GM19324 (cell line): Measurements from ENCODE around the gene RGMA.

Experiments
- ATAC-seq: cut with Tn5 transposase; IDR thresholded peaks from one replicate; pipeline ENCODE4 v1.9.1; 2021; ENCODE audit warnings: mild to moderate bottlenecking, moderate library complexity; ENCODE audit not compliant: unreplicated experiment, low FRiP score

RGMA gene

DNA sequence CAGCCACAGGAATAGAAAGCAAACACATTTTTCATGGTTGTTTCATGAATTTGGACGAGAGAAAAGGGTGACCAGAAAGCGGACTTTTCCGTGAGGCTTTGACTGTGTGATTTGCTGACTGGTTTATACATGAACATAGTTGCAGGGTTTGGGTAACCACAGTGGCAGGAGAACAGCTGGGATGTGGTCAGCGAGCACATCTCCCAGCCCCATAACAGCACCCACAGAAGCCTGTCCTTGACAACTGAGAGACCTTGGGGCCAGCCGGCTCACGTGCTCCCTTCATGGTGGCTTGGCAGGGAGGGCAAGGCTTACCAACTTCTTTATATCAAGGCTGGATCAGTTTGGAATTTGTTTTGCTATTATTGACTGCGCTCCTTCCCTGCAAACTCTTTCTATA lies 13.2 kb upstream of the RGMA start:
- ATAC-seq, result no peak

DNA sequence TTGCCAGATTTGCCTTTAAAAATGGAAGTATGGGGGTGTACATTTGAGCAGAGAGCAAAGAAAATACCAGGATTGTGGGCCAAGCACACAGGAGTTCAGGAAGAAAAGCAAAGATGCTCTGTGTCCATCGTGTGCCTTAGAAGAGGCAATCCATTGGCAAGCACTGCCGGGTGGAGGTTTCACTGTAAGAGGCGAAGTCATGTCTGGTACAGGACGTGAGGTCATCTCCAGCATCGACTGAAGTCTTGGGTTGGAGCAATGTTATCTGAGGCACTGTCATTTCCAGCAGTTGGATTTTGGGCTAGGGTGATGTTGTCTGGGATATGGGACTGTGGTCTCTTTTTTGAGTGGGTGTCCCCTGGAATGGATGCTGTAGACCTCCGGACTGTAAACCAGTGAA lies 4.8 kb upstream of the RGMA start:
- no peak for ATAC-seq

DNA sequence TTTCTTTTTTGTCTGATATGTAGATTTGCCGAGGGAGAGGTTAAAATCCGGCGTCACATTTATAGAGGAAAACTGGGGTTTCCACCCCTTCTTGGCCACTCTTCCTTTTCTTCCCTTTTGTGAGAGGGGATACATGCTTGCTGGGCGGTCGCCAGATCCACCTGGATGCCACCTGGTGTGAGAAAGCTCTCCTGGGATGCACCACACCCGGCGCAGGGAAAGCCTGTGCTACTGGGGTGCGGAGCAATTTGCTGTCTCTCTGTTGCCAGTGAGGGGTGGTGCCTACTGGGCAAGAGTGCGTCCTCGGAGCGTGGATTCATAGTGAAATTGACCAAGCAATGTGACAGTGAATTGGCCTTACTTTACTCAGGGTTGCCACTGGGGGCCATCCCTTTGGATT lies 2.5 kb upstream of the RGMA start:
- ATAC-seq, result no peak

DNA sequence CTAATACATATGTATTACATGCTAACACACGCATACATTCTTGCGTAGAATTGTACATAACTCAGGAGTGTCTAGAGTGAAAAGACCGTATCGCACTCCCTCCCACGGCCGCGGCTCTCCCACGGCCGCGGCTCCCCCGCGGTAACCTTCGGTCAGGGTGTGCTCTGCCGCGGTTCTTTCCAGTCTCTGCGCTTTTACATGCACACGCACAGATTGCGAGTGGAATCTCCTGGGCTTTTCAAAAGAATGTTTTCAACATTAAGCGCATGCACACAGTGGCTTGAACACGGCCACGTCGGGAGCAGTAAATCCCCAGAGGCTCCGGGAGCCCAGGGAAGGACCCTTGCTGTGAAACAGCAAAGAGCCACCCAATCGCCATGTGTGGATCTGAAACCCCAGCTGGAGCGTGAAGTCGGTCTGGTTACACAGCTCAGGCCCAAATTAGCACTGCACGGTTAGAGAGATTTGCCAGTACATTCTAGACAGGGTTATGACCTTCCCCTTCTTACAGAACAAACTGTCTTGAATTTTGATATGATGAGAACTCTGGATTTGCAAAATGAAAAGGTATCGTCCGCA lies 805 bp upstream of the RGMA start:
- ATAC-seq, result no peak

GRCh38 chr15:93088200-93088980 lies 621 bp downstream of the RGMA start:
- ATAC-seq, result no peak

GRCh38 chr15:93087825-93088199 lies 1.2 kb downstream of the RGMA start:
- no peak for ATAC-seq

DNA sequence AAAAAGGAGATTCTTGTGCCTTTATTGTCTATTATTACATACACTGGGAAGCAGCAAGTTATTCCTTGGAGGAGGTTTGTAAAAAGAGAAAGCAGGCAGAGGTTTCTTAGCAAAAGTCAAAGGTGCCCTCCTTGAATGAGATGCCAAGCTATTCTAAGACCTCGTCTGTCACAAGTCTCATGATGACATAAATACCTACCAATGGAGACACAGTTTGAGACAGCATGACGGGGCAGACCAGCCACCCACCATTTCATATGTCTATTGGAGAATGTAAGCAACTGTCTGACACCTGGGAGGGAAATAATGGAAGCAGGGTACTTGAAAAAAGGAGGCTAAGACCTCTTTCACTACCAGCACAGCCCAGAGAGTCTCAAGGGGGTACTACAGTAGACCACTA lies 2.2 kb downstream of the RGMA start:
- no peak for ATAC-seq

DNA sequence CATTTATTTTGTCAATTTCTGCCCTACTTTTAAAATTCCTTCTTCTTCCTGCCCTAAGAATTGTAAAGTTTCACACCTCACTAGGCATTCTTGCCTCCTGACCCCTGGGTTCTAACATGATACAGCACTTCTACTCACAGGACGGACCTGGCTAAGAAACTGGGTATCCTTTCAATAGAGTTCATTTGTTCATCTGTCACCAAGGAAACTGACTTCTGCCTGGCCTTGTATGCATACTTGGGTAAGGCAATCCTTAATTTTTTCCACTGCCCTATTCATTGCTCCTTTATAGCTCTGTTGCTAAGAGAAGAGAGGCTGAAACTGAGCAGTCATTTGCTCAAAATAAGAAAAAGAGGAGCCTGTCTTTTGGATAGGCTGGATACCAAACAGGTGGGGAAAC lies 3.3 kb downstream of the RGMA start:
- ATAC-seq, result no peak

DNA sequence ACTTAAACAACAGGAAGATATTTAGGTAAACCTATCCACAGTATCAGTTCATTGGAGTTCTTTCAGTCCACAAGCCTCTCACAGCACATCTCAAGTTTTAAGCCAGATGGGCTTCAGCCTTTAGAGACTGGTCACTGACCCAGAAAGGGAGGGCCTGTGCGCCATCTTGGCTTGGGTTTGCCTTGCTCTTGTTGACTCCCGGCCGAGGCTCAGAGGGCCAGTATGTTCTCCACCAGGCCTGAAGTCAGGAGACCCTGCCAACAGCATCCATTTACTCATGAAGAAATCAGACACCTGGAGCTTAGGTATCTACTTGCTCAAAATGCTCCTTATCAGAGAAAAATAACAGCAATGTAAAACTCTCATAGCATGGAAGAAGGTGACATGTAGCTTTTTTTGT lies 6.2 kb downstream of the RGMA start:
- ATAC-seq, result no peak

GRCh38 chr15:93081399-93081798 lies 7.6 kb downstream of the RGMA start:
- no peak for ATAC-seq

DNA sequence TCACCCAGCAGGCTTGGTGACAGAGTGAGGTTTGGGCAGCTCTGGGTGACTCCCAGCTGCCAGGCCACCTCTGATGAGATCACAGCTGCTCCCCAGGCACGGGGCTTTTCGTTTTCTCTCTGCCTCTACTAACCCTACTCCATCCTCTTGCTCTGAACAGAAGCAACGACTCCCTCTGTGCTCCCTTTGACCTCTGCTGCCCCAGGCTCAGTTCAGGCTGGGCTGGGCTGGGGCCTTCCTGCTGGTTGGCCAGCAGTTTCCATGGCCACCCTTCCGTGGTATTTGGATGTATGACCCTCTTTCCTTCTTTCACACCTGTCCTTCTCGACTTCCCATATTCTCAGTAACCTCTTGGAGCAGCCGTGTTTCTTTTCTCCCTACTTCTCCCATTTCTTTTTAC lies 8.6 kb downstream of the RGMA start:
- no peak for ATAC-seq

DNA sequence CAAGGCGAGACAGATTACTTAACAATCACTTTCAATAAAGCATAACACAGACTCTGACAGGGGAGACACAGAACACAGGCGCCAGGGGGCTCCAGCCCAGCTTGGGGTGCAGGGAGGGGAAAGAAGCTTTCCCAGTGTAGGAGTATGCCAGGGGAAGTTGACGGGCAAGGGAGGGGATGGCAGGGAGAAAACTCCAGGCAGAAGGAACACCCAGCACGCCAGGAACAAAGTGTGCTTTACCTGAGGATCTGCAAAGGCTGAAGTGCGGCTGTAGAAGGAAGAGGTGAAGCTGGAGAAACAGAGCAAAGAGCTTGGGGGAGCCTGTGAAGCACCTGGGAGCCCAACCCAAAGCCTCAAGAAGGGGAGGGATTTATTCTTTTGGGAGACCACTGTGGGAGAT lies 12.1 kb downstream of the RGMA start:
- ATAC-seq, result no peak

DNA sequence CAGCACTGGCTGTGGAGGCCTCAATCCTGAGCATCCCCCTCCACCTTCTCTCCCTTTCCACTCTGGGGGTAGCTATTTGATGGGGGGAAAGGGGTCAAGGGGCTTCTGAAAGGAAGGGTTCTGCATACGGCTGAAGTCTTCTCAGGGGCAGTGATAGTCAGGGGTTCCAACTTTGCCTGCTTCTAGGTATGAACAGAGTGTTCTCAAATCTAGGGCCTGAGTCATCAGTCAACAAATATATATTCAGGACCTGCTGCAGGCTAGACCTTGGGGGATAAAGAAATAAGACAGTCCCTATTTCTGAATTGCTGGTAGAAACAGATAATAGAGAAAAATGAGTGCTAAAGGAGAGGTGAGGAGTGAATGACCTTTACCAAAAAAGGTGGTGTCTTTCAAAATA lies 12.8 kb downstream of the RGMA start:
- no peak for ATAC-seq

DNA sequence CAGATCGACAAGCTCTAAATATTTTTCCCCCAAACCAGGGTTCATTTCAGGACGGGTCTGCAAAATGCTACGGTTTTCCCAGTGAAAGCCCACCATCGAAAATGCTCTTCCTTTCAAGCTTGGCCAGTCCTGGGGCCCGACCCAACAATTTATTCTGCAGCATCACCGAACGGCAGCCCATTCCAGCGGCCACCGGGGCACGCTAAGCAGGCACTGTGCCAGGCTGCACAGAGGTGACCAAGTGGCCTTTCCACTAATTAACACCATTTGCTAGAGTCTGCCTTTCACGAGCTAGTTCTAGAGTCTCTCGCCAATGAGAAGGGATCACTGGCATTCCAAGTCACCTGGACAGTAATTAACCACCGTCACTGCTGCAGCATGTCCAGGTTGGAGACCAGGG lies 14.4 kb downstream of the RGMA start:
- no peak for ATAC-seq

GRCh38 chr15:93073465-93073952 lies 15.5 kb downstream of the RGMA start:
- ATAC-seq, result no peak

DNA sequence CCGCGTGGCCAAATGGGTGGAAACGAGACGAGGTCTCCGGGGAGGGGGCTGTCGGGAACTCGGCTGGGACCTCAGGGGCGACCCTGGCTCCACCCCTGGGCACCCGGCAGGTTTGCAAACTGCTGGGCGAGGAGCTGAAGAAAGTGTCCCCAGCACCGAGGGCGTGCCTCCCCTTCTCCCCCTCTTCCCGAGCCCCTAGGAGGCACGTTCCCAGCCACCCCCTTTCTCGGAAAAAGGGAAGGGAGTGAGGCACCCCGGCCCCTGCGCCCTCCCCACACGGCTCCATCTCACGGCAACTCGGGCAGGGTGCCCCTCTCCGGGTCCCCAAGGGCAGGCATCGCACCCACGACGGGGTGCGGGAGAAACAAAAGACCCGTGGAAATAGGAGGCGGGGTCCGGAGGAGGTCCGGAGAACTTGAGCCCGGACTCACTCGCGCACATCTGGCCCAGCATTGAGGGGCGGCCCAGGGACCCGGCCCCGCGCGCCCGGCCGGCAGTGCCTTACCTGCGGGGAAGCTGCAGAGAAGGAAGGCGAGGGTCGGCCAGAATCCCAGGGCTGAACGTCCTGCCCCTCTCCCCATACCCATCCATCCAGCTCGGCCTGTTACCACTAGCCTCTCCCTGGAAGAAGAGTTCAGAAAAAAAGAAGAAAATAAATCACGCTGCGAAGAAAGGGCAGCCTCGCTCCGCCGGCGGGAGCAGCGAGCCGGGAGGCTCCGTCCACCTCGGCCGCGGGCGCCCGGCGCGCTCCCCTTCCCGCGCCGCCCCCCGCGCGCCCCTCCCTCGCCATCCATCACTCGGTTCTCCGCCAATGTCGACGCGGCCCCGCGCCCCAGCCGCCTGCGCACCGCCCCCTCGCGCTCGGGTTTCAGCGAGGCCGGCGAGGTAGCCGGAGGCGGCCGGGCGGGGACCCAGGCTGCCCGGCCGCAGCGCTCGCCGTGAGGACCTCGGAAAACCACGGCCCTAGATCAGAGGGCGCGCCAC lies 16.3 kb downstream of the RGMA start:
- ATAC-seq, result no peak

DNA sequence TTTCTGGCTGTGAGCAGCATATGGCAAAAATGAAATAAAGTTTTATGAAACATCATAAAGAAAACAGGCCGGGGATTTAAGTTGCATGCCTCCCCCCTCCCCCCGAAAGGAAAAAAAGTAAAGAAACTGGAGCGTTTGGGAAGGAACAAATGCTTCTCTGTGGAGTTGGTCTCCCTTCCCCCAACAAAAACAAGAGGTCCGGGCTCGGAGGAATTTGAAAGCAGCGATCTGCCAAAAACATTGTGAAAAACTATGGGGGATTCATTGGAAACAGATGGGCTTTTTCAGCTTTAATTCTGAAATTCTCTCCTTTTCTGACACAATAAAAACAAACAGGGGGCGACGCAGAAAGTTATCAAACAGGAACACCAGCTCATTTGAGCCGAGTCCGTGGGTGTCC lies 17.0 kb downstream of the RGMA start:
- no peak for ATAC-seq

DNA sequence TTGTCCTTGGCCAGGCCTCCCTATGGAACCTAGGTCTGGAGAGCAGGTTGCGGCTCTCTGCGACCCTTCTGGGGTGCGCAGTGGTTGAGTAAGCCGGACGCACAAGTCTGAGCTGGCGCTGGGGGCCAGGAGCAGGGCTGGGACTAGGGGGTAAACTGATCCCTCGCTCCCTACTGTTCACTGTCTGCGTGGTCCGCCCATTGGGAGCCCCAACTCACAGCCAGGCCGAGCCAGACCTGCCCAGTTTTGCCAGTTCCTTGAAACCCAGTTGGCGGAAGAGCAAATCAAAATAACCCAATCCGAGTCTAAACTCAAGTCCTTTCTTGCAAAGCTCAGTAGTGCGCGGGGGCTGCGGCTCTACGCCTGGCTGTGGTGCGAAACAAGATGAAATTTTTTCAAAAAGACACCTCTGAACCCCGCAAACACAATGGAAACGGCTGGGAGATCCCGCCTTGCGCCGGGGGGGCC lies 17.5 kb downstream of the RGMA start:
- ATAC-seq, result no peak

GRCh38 chr15:93070551-93071296 lies 18.3 kb downstream of the RGMA start:
- no peak for ATAC-seq

- ATAC-seq, result no peak
Measured at GRCh38 chr15:93070132-93070531, 18.9 kb downstream of the RGMA start.
